HUES64 (cell line): Measurements from ENCODE around the gene ZMYND8.
"Not testable (repeated sequence)": the region's sequence is repeated elsewhere in the genome, so short reads cannot be mapped to it uniquely, and the experiment has no call there.

Experiments
- H3K27ac ChIP-seq: 2 replicates; pipeline ENCODE4 v1.7.0; 2013; ENCODE audit warnings: low read depth, low read length, inconsistent platforms
- H3K27me3 ChIP-seq: 2 replicates; pipeline ENCODE4 v1.6.1; 2013; ENCODE audit warnings: mild to moderate bottlenecking, low read length; ENCODE audit not compliant: insufficient read depth
- H3K36me3 ChIP-seq: 2 replicates; pipeline ENCODE4 v1.6.1; 2013; ENCODE audit warnings: mild to moderate bottlenecking, low read length; ENCODE audit not compliant: insufficient read depth
- H3K4me1 ChIP-seq: 2 replicates; pipeline ENCODE4 v1.6.1; 2013; ENCODE audit warnings: mild to moderate bottlenecking, low read length, moderate library complexity; ENCODE audit not compliant: insufficient read depth
- H3K4me3 ChIP-seq: 2 replicates; pipeline ENCODE4 v1.5.1; 2013; ENCODE audit warnings: mild to moderate bottlenecking, low read length, moderate library complexity
- H3K9ac ChIP-seq: 2 replicates; pipeline ENCODE4 v1.6.1; 2013; ENCODE audit warnings: mild to moderate bottlenecking, low read depth, low read length
- H3K9me3 ChIP-seq: 2 replicates; pipeline ENCODE4 v1.6.1; 2013; ENCODE audit warnings: low read depth, low read length; ENCODE audit not compliant: insufficient read depth
- WGBS: fragments of 150-250, 120-280 bp; methylation state at CpG from one replicate; pipeline ENCODE4 v1.1.7; 2013; ENCODE audit warnings: missing lambda C conversion rate; 5-methylcytosine and 5-hydroxymethylcytosine counted together

The ZMYND8 gene

DNA sequence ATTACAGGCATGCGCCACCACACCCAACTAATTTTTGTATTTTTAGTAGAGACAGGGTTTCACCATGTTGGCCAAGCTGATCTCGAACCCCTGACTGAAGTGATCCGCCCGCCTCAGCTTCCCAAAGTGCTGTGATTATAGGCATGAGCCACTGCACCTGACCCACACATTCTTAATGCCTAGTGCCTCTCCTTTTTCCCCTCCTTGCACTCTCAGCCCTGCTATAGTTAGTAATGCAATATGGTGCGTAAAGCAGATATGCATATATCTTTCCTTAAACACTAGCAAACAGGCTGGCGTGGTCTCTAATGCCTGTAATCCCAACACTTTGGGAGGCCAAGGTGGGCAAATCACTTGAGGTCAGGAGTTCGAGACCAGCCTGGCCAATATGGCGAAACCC, 68.0 kb downstream of the ZMYND8 start:
- not testable (repeated sequence) for H3K9me3 ChIP-seq, H3K27ac ChIP-seq, H3K4me3 ChIP-seq, H3K27me3 ChIP-seq, H3K9ac ChIP-seq, H3K4me1 ChIP-seq
- peaks cover 94% of the 10 kb centered on the region for H3K36me3 ChIP-seq
- 97% methylated on average over 8 of the region's 8 CpGs for WGBS

- no peak overlapping the region for H3K4me3 ChIP-seq
- H3K36me3 ChIP-seq, result peaks cover 97% of the 10 kb centered on the region
- 0 out of 2 replicates have a peak, but pooled peaks cover 3% of the 10 kb centered on the region for H3K4me1 ChIP-seq
- WGBS, result 96% methylated on average over 5 of the region's 6 CpGs
- no peak overlapping the region for H3K9ac ChIP-seq
- no peaks in the 10 kb centered on the region for H3K27me3 ChIP-seq
- H3K27ac ChIP-seq, result no peak overlapping the region
- H3K9me3 ChIP-seq, result no peaks in the 10 kb centered on the region
Measured at GRCh38 chr20:47287609-47288144, 68.8 kb downstream of the ZMYND8 start.

DNA sequence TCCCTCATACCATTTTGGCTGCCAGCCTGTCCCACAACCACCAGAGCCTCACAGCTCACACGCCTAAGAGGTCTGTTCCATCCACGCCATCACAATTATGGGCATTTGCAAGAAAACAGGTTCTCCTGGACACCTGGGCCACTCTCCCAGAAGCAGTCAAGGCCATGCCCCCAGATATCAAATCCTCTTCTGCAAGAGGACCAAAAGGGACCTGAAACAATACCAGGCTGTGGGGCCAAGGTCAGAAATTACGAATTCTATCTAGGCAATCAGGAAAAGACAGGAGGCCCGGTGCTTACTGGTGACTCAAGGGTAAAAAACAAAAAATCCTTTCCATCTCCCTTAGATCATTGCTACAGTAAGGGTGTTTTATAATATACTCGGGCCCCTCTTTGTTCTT, 69.8 kb downstream of the ZMYND8 start:
- no peaks in the 10 kb centered on the region for H3K27me3 ChIP-seq
- 0 out of 2 replicates have a peak, but pooled peaks cover 3% of the 10 kb centered on the region for H3K4me1 ChIP-seq
- H3K4me3 ChIP-seq, result no peak overlapping the region
- H3K36me3 ChIP-seq, result peaks cover 96% of the 10 kb centered on the region
- H3K9me3 ChIP-seq, result no peaks in the 10 kb centered on the region
- 96% methylated on average over 4 of the region's 5 CpGs for WGBS
- no peak overlapping the region for H3K27ac ChIP-seq
- no peak overlapping the region for H3K9ac ChIP-seq

DNA sequence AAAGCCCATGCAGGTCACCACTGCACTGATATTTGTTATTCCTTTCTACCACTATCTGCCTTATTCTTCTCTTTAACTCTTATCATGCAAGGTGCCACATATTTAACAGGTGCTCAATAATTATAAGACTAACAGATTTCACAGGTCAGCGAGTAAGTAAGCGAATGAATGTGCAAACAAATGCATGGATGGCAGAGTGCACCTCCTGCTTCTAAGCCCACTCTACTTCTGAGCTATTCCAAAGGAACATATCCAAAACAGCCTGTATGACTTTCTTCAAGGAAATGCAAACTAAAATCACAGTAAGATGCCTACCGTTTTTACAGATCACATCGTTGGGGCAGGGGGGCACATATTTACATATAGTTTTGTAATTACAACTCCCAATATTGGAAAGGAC, 71.3 kb downstream of the ZMYND8 start:
- H3K27me3 ChIP-seq, result no peaks in the 10 kb centered on the region
- 93% methylated on average over 4 of the region's 4 CpGs for WGBS
- no peak overlapping the region for H3K9ac ChIP-seq
- 0 out of 2 replicates have a peak overlapping the region, but pooled peaks have one; percentile 10 for H3K27ac ChIP-seq
- no peak overlapping the region for H3K4me3 ChIP-seq
- peaks cover 3% of the 10 kb centered on the region; the same call in 1 of the 2 replicates for H3K4me1 ChIP-seq
- no peaks in the 10 kb centered on the region for H3K9me3 ChIP-seq
- peaks cover 98% of the 10 kb centered on the region for H3K36me3 ChIP-seq

DNA sequence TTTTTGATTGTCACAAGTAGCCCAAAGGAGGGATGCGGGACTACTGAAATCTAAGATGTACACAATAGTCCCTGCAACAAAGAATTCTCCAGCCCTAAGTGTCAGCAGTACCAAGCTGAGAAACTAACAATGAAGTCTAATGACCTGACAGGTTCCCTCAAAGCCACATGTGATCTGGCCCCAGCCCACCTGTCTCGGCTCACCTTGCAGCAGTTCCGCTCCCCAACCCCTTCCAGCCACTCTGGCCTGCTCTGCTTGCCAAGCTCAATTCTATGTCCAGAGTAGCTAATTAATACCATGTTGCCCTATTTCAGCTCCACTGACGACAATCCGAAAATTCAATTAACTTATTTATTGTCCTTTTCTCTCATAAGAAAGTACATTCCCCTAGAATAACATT, 72.1 kb downstream of the ZMYND8 start:
- peaks cover 98% of the 10 kb centered on the region for H3K36me3 ChIP-seq
- H3K4me1 ChIP-seq, result peaks cover 3% of the 10 kb centered on the region; the same call in 1 of the 2 replicates
- no peak overlapping the region for H3K9ac ChIP-seq
- no peaks in the 10 kb centered on the region for H3K27me3 ChIP-seq
- WGBS, result 96% methylated on average over 5 of the region's 5 CpGs
- H3K4me3 ChIP-seq, result no peak overlapping the region
- H3K27ac ChIP-seq, result no peak overlapping the region
- H3K9me3 ChIP-seq, result no peaks in the 10 kb centered on the region

- Histone ChIP-seq H3K4me1 (peaks cover 3% of the 10 kb centered on the region; the same call in 1 of the 2 replicates), H3K4me3 (no peak overlapping the region), H3K27ac (no peak overlapping the region), H3K9me3 (no peaks in the 10 kb centered on the region), H3K9ac (no peak overlapping the region), H3K36me3 (peaks cover 99% of the 10 kb centered on the region), H3K27me3 (no peaks in the 10 kb centered on the region)
- 92% methylated on average over 3 of the region's 3 CpGs for WGBS
Measured at GRCh38 chr20:47283411-47283810, 73.1 kb downstream of the ZMYND8 start.

DNA sequence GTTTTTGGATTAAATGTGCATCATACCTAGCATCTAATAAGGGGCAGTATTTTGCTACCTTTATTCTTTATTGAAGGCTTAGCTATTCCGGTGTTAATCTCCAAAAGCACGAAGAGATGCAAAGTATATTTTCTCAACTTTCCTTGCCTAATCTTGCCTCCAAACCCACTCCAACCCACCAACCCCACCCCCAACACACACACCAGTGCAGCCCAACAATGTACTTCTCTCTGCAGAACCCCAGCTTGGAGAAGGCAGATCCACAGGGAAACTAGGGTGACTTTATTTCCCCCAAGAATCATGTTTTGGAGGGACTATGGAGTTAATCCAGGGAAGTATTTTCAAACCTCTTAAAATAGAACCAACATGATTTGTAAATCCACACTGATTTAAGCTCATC, 73.6 kb downstream of the ZMYND8 start:
- no peak overlapping the region for H3K9ac ChIP-seq
- no peaks in the 10 kb centered on the region for H3K27me3 ChIP-seq
- no peak overlapping the region for H3K27ac ChIP-seq
- H3K4me1 ChIP-seq, result peaks cover 3% of the 10 kb centered on the region; the same call in 1 of the 2 replicates
- no peaks in the 10 kb centered on the region for H3K9me3 ChIP-seq
- peaks cover 99% of the 10 kb centered on the region for H3K36me3 ChIP-seq
- WGBS, result 97% methylated on average over 2 of the region's 2 CpGs
- no peak overlapping the region for H3K4me3 ChIP-seq

DNA sequence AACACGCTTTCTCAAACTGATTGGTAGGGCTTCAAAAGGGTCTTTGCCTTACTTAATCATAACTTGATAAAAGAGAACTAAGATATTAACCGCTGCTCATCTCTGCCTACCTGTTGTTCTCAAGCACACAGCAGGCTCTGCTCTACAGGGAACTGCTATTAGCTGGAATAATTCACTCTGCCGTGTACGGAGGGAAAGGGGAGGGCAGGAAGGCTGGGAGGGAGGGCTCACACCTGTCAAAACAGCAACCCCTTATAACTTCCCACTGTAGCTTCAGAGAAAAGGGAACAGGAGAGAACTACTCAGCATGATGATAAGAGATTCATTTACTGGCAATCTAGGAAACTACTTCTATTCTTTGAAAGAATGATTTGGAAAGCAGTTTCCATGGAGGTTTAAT, 75.1 kb downstream of the ZMYND8 start:
- Histone ChIP-seq H3K27me3 (no peaks in the 10 kb centered on the region), H3K4me1 (peaks cover 3% of the 10 kb centered on the region; the same call in 1 of the 2 replicates), H3K4me3 (no peak overlapping the region), H3K27ac (no peak overlapping the region), H3K9ac (no peak overlapping the region), H3K9me3 (no peaks in the 10 kb centered on the region), H3K36me3 (peaks cover 98% of the 10 kb centered on the region)
- WGBS, result 85% methylated on average over 3 of the region's 4 CpGs

DNA sequence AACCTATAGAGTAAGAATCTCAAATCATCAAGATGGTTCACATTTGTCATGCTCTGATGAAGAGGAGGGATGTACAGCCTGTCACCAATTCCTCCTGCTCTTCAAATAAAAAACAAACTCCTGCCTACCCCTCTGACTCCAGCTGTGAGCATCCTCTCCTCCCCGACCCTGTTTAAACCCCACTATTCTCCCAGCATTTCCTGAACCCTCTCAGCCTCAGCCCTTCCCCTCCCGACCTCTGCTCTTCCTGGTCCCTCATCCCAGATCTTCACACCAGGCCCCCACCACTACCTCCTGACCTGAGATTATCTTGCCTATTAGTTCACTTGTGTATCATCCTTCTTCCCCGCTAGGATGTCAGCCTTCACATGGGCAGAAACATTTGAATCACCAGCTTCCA, 75.8 kb downstream of the ZMYND8 start:
- Histone ChIP-seq H3K27me3 (no peaks in the 10 kb centered on the region), H3K4me3 (no peak overlapping the region), H3K9me3 (no peaks in the 10 kb centered on the region), H3K36me3 (peaks cover 98% of the 10 kb centered on the region), H3K27ac (no peak overlapping the region), H3K9ac (no peak overlapping the region), H3K4me1 (peaks cover 3% of the 10 kb centered on the region; the same call in 1 of the 2 replicates)
- 72% methylated on average over 3 of the region's 3 CpGs for WGBS

GRCh38 chr20:47280228-47280627, 76.3 kb downstream of the ZMYND8 start:
- Histone ChIP-seq H3K4me1 (peaks cover 3% of the 10 kb centered on the region; the same call in 1 of the 2 replicates), H3K9me3 (no peaks in the 10 kb centered on the region), H3K9ac (no peak overlapping the region), H3K36me3 (peaks cover 98% of the 10 kb centered on the region), H3K27me3 (no peaks in the 10 kb centered on the region), H3K27ac (no peak overlapping the region), H3K4me3 (no peak overlapping the region)
- 92% methylated on average over 7 of the region's 7 CpGs for WGBS

DNA sequence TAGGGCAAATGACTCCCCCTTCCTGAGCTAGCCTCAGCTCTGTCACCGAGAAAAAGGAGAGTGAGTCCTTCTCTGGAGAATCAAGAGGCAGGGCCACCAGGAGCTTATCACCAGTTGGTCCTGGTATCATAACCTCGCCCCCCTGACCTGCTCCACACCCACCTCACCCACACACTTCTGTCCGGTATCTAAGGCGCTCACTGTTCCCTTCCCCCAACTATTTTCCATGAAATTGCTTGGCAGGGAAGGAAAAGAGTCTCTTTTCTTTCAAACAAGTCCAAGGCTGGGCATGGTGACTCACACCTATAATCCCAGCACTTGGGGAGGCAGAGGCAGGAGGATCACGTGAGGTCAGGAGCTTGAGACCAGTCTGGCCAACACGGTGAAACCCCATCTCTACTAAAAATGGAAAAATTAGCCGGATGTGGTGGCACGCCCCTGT, 77.6 kb downstream of the ZMYND8 start:
- H3K4me3 ChIP-seq, result no peak overlapping the region
- peaks cover 6% of the 10 kb centered on the region; the same call in 1 of the 2 replicates for H3K4me1 ChIP-seq
- H3K9me3 ChIP-seq, result no peaks in the 10 kb centered on the region
- peaks cover 98% of the 10 kb centered on the region for H3K36me3 ChIP-seq
- no peak overlapping the region for H3K27ac ChIP-seq
- H3K27me3 ChIP-seq, result no peaks in the 10 kb centered on the region
- WGBS, result 95% methylated on average over 8 of the region's 8 CpGs
- H3K9ac ChIP-seq, result no peak overlapping the region

- 97% methylated on average over 5 of the region's 5 CpGs for WGBS
- H3K4me3 ChIP-seq, H3K9ac ChIP-seq, H3K4me1 ChIP-seq, H3K27ac ChIP-seq, H3K27me3 ChIP-seq, H3K9me3 ChIP-seq: not testable (repeated sequence)
- H3K36me3 ChIP-seq, result peaks cover 90% of the 10 kb centered on the region
Measured at GRCh38 chr20:47277535-47277872, 79.0 kb downstream of the ZMYND8 start.
